HG03066 (cell line): Measurements from ENCODE around the gene ZNF438.
"Not testable (repeated sequence)": the region's sequence is repeated elsewhere in the genome, so short reads cannot be mapped to it uniquely, and the experiment has no call there.

Experiments used
- ATAC-seq: cut with Tn5 transposase; IDR thresholded peaks from one replicate; pipeline ENCODE4 v1.9.1; 2021; ENCODE audit warnings: low read depth; ENCODE audit not compliant: unreplicated experiment

ZNF438 gene

GRCh38 chr10:31031558-31032257 is at the start of gene ZNF438:
Gene ZNF438, minus strand, starts transcription at chr10:31031865. Its CDS starts 154,831 bp downstream, at chr10:30877034.
- peak; percentile 81 for ATAC-seq

GRCh38 chr10:31076610-31076988 is 44.9 kb upstream of the ZNF438 start:
- ATAC-seq, result no peak

- no peak for ATAC-seq
These were observed 44.4 kb upstream of the ZNF438 start for GRCh38 chr10:31075881-31076609.

- no peak for ATAC-seq
These were observed 43.8 kb upstream of the ZNF438 start for GRCh38 chr10:31075434-31075833.

- no peak for ATAC-seq
These were observed 43.0 kb upstream of the ZNF438 start for GRCh38 chr10:31074722-31075086.

GRCh38 chr10:31073996-31074721 is 42.5 kb upstream of the ZNF438 start:
- no peak for ATAC-seq

- no peak for ATAC-seq
These were observed 41.5 kb upstream of the ZNF438 start for GRCh38 chr10:31073211-31073610.

GRCh38 chr10:31072451-31072850 is 40.8 kb upstream of the ZNF438 start:
- no peak for ATAC-seq

GRCh38 chr10:31071232-31072005 is 39.8 kb upstream of the ZNF438 start:
- ATAC-seq, result no peak

- ATAC-seq, result no peak
These were observed 39.0 kb upstream of the ZNF438 start for GRCh38 chr10:31070691-31071090.

- ATAC-seq, result no peak
These were observed 38.4 kb upstream of the ZNF438 start for GRCh38 chr10:31070025-31070424.

GRCh38 chr10:31069411-31069810 is 37.7 kb upstream of the ZNF438 start:
- ATAC-seq, result no peak

- ATAC-seq, result no peak
These were observed 32.7 kb upstream of the ZNF438 start for GRCh38 chr10:31064348-31064747.

GRCh38 chr10:31063841-31064240 is 32.2 kb upstream of the ZNF438 start:
- ATAC-seq, result no peak

GRCh38 chr10:31062856-31063255 is 31.2 kb upstream of the ZNF438 start:
- ATAC-seq, result no peak

- no peak for ATAC-seq
These were observed 30.3 kb upstream of the ZNF438 start for GRCh38 chr10:31061941-31062340.

- no peak for ATAC-seq
These were observed 27.4 kb upstream of the ZNF438 start for GRCh38 chr10:31058795-31059703.

- not testable (repeated sequence) for ATAC-seq
These were observed 25.0 kb upstream of the ZNF438 start for GRCh38 chr10:31056678-31057077.

- ATAC-seq, result no peak
These were observed 24.0 kb upstream of the ZNF438 start for GRCh38 chr10:31055573-31056251.
